ENCODE measurements around the gene AKT3.

- TF ChIP-seq CTCF (conservative IDR thresholded peaks at IDR 0.05 in 1 of 2, IDR thresholded peaks at IDR 0.05 in 1 of 2; ENCODE audit: low read depth in 1 of 2, low read length in 2 of 2) (no peak), EZH2 (IDR thresholded peaks at IDR 0.05; ENCODE audit: low read length, missing control alignments) (no peak)
Measured at GRCh38 chr1:243885806-243886205, 35.8 kb upstream of the AKT3 start.

Data from fibroblast of lung (primary cell).